Fibroblast of the aortic adventitia (primary cell): ENCODE data around the gene LMCD1. TPM values are rescaled to one million over a fixed set of nuclear protein-coding genes. Genes with fewer than 3 reads are reported as not detected.

ENCODE experiments used
- DNase-seq: peaks from one replicate; pipeline ENCODE4 v3.0.0-alpha.2; 2010; ENCODE audit warnings: low read depth
- H3K4me3 ChIP-seq: 2 replicates; pipeline ENCODE4 v1.5.1; 2011; ENCODE audit warnings: low read depth, mild to moderate bottlenecking, control low read depth, low read length, moderate library complexity
- total RNA-seq: library from RNA; depleted of rRNA; stranded (reverse); fragments of >200 nt; gene quantifications from 2 replicates; pipeline ENCODE4 v1.2.3, GENCODE V29; 2012; ENCODE audit warnings: low replicate concordance
- TF ChIP-seq, protein P1 (sequence below): IDR thresholded peaks from 2 replicates; pipeline ENCODE4 v1.5.1; 2011; ENCODE audit warnings: mild to moderate bottlenecking, low read length, control low read depth, inconsistent platforms; ENCODE audit not compliant: insufficient read depth

LMCD1 gene
- total RNA-seq, 1 donor, result 22.4 TPM

DNA sequence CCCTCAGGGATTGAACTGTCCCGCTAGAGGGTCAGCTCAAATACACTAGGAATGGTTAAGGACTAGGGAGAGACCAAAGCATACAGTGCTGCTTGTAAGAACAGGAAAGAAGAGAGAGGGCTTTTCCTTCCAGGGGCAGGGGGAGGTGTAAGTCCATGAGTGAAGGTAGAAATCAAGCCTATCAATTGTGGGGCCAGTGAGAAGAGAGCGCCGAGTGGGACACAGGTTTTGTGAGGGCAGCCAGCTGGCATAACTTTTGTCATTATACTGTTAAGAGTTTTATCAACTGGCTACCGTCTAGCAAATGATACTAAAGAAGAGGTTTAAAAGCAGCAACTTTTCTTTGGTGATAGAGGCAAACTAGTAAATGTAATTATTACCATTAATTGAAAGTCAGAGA lies 45.0 kb downstream of the LMCD1 start:
- DNase-seq, result no peak
- TF ChIP-seq, protein P1, sequence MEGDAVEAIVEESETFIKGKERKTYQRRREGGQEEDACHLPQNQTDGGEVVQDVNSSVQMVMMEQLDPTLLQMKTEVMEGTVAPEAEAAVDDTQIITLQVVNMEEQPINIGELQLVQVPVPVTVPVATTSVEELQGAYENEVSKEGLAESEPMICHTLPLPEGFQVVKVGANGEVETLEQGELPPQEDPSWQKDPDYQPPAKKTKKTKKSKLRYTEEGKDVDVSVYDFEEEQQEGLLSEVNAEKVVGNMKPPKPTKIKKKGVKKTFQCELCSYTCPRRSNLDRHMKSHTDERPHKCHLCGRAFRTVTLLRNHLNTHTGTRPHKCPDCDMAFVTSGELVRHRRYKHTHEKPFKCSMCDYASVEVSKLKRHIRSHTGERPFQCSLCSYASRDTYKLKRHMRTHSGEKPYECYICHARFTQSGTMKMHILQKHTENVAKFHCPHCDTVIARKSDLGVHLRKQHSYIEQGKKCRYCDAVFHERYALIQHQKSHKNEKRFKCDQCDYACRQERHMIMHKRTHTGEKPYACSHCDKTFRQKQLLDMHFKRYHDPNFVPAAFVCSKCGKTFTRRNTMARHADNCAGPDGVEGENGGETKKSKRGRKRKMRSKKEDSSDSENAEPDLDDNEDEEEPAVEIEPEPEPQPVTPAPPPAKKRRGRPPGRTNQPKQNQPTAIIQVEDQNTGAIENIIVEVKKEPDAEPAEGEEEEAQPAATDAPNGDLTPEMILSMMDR, result no peak
- H3K4me3 ChIP-seq, result no peak overlapping the region

DNA sequence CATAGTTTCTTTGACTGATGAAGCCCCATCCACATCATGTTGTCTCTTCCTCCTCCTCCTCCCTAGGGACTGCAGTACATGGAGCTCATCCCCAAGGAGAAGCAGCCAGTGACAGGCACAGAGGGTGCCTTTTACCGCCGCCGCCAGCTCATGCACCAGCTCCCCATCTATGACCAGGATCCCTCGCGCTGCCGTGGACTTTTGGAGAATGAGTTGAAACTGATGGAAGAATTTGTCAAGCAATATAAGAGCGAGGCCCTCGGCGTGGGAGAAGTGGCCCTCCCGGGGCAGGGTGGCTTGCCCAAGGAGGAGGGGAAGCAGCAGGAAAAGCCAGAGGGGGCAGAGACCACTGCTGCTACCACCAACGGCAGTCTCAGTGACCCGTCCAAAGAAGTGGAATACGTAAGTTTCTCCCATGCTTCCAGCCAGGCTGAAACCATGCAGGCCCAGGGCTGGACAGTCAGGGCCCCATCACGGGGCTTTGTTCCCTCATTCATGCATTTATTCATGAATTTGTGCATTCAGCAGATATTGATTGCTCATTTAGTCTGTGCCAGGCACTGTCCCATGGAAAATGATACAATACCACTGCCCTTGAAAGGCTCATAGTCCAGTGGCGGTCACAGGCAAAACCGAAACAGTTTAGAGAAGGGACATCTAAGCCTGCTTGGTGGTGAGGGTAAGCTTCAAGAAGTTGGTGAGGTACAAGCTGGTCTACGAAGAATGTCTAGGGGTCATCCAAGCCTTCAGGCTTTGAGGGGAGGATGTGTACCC lies 47.1 kb downstream of the LMCD1 start:
- H3K4me3 ChIP-seq, result no peak overlapping the region
- no peak for DNase-seq
- TF ChIP-seq, protein P1, result no peak

DNA sequence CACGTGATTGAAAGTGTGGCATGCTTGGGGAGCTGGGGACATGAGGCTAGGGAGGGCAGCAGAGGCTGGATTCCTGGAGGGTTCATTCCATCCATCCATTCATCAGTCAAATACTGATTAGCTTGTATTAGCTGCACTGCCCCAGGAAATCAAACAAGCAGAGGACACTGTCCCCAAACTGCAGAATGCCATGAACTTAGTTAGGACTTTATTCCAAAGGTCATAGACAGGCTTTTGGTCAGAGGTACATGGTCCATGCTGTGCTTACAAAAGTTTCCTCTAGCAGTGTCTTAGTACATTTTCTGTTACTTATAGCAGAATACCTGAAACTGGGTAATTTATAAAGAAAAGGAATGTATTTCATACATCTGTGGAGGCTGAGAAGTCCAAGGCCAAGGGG lies 47.7 kb downstream of the LMCD1 start:
- TF ChIP-seq, protein P1, result no peak
- DNase-seq, result no peak
- H3K4me3 ChIP-seq, result no peak overlapping the region

DNA sequence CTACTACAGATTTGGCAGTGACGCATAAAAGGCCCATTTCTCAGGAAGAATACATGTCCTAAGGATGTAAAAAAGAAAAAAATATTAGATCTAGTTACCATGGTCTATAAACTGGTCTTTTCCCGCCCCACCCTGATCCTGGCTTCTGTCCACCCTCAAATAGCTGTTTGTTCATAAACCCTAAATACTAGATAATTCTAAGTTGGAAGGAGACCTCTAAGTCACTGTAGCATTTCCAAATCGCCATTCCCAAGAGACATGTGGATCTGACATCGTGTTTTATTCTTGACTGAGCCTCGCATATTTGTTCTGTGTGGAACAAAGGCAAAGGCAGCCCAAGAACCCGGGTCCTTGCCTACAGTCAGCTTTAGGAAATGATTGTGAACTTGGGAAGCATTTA lies 49.0 kb downstream of the LMCD1 start:
- DNase-seq, result peak; percentile 54
- H3K4me3 ChIP-seq, result no peak overlapping the region
- TF ChIP-seq, protein P1, result no peak

DNA sequence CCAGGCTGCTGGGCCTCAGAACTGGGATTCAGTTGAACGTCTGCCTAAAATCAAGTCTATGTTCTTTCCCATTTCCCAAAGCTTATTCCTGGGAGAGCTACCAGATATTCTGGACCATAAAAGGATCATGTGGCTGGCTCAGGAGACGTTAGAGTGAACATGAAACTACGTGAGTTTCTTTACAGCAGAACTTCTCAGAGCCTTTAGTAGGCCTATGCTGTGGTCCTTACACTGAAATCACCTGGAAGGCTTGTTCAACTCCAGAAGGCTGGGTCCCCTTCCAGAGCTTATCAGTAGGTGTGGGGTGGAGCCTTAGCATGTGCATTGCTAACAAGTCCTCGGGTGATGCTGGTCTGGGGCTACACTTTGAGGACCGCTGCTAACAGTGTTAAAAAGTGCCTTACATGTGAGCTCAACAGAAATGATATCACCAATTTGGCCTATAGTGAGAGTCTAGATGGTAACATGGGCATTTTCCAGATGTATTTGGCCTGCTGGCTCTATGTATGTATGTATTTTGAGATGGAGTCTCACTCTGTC lies 50.7 kb downstream of the LMCD1 start:
- TF ChIP-seq, protein P1, result no peak
- no peak for DNase-seq
- H3K4me3 ChIP-seq, result no peak overlapping the region

DNA sequence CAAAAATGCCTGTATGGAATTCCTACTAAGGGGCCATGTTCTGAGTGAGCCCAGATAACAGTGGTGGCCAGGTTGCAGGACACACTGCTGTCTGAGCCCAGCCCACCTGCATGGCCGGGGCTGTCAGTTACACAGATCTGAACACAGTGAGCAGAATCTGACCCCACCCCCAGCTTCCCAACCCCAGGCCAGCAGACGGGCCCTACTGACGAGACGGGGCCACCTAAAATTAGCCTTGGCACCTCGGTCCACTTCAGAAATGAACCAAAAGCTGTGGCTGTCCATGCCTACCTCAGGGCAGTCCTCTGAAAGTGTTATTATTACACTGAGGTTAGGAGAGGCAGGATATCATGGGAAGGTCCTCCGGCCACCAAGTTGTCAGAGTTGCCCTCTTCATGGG lies 51.8 kb downstream of the LMCD1 start:
- no peak for DNase-seq
- H3K4me3 ChIP-seq, result no peak overlapping the region
- TF ChIP-seq, protein P1, result no peak
